H1 (cell line): ENCODE data around the gene SKIDA1. TPM values are rescaled to one million over a fixed set of nuclear protein-coding genes. Genes with fewer than 3 reads are reported as not detected.

ENCODE experiments used
- CTCF ChIA-PET: fragments of 300-600 bp; sonication (Branson Sonifier 250); formaldehyde crosslinking; loops from one replicate; lab custom pipeline; 2021; ENCODE audit not compliant: partially characterized antibody; lab: Charles Lee
- POLR2A ChIA-PET: fragments of 300-600 bp; sonication (Branson Sonifier 250); formaldehyde crosslinking; loops from one replicate; lab custom pipeline; 2021; ENCODE audit warnings: inconsistent platforms; ENCODE audit not compliant: partially characterized antibody; lab: Charles Lee
- DNase-seq, 2 experiments: peaks; one replicate each; pipeline versions ENCODE4 v3.0.0 to v3.0.0-alpha.2; 2010 to 2022; ENCODE audit warnings: low spot score in 2 of 2, low read depth in 1 of 2, mixed read lengths in 1 of 2
- FAIRE-seq: peaks from 2 replicates; lab custom pipeline; 2011; peaks lifted over from hg19 to GRCh38; lab: Jason Lieb, UNC
- H2AFZ ChIP-seq: 2 replicates; pipeline ENCODE4 v1.8.1; 2012; ENCODE audit warnings: low read length, inconsistent platforms
- H2AK5ac ChIP-seq: 2 replicates; pipeline ENCODE4 v1.6.1; 2013; ENCODE audit warnings: low read depth, low read length
- H2BK120ac ChIP-seq: replicated peaks from 2 replicates; pipeline ENCODE3; 2013; ENCODE audit warnings: low read depth, low read length, inconsistent platforms
- H2BK12ac ChIP-seq: 2 replicates; pipeline ENCODE4 v1.6.1; 2013; ENCODE audit warnings: low read depth, low read length
- H2BK15ac ChIP-seq: 2 replicates; pipeline ENCODE4 v1.6.1; 2013; ENCODE audit warnings: low read length
- H2BK20ac ChIP-seq: 2 replicates; pipeline ENCODE4 v1.6.1; 2013; ENCODE audit warnings: low read length
- H2BK5ac ChIP-seq: 2 replicates; pipeline ENCODE4 v1.6.1; 2013; ENCODE audit warnings: low read depth, low read length
- H3K14ac ChIP-seq: 2 replicates; pipeline ENCODE4 v1.6.1; 2013; ENCODE audit warnings: inconsistent platforms; ENCODE audit not compliant: insufficient read length
- H3K18ac ChIP-seq: 2 replicates; pipeline ENCODE4 v1.6.1; 2013; ENCODE audit warnings: low read length; ENCODE audit errors: extremely low read depth
- H3K23ac ChIP-seq: 2 replicates; pipeline ENCODE4 v1.6.1; 2013; ENCODE audit warnings: inconsistent platforms; ENCODE audit not compliant: insufficient read length
- H3K23me2 ChIP-seq: 2 replicates; pipeline ENCODE4 v1.6.1; 2013; ENCODE audit warnings: low read depth, low read length
- H3K27ac ChIP-seq: 2 replicates; pipeline ENCODE4 v1.6.1; 2011; ENCODE audit warnings: low read depth, low read length, inconsistent platforms
- H3K27me3 ChIP-seq, 4 experiments: replicated peaks in 1 of 4; 1 replicate in 1 of 4; 2 replicates in 3 of 4; pipeline versions ENCODE4 v1.6.1 to v1.8.1; 2011 to 2013; ENCODE audit warnings: low read length in 3 of 4, mild to moderate bottlenecking in 3 of 4, inconsistent platforms in 2 of 4, mixed read lengths in 2 of 4, moderate library complexity in 1 of 4; ENCODE audit not compliant: control insufficient read depth in 3 of 4, insufficient read depth in 3 of 4; ENCODE audit errors: extremely low read depth in 1 of 4
- H3K36me3 ChIP-seq, 4 experiments: 2 replicates each; pipeline versions ENCODE4 v1.6.1 to v1.8.1; 2011 to 2013; ENCODE audit warnings: mild to moderate bottlenecking in 4 of 4, low read length in 3 of 4, moderate library complexity in 2 of 4, control low read depth in 1 of 4, inconsistent platforms in 1 of 4; ENCODE audit not compliant: insufficient read depth in 4 of 4, control insufficient read depth in 2 of 4
- H3K4ac ChIP-seq: replicated peaks from 2 replicates; pipeline ENCODE3; 2013; ENCODE audit warnings: low read length, low read depth, mixed read lengths, inconsistent platforms; ENCODE audit not compliant: insufficient read length
- H3K4me1 ChIP-seq, 4 experiments: replicated peaks in 1 of 4; 1 replicate in 1 of 4; 2 replicates in 3 of 4; pipeline versions ENCODE4 v1.6.1 to v1.8.1; 2011 to 2013; ENCODE audit warnings: low read length in 3 of 4, inconsistent platforms in 2 of 4, mixed read lengths in 1 of 4; ENCODE audit not compliant: insufficient read depth in 4 of 4, control insufficient read depth in 3 of 4
- H3K4me2 ChIP-seq, 2 experiments: 2 replicates each; pipeline versions ENCODE4 v1.6.1 to v1.8.1; 2011 to 2013; ENCODE audit warnings: low read depth in 2 of 2, low read length in 2 of 2, control low read depth in 1 of 2, inconsistent platforms in 1 of 2, mild to moderate bottlenecking in 1 of 2; ENCODE audit not compliant: insufficient read depth in 1 of 2
- H3K4me3 ChIP-seq, 4 experiments: fragments of 200-600, 300-600 bp in 1 of 4; sonication (generic), shearing (Covaris generic), sonication (Bioruptor Twin) in 1 of 4; 2 replicates each; pipeline versions ENCODE4 v1.5.1 to v1.8.1; 2011 to 2016; ENCODE audit warnings: low read length in 4 of 4, low read depth in 3 of 4, control low read depth in 2 of 4, inconsistent platforms in 2 of 4, mild to moderate bottlenecking in 2 of 4, mixed read lengths in 1 of 4, moderate library complexity in 1 of 4; ENCODE audit not compliant: insufficient read depth in 2 of 4; ENCODE audit errors: extremely low read depth in 1 of 4
- H3K56ac ChIP-seq: replicated peaks from 2 replicates; pipeline ENCODE3; 2013; ENCODE audit warnings: low read depth, mild to moderate bottlenecking, mixed read lengths, low read length, inconsistent platforms; ENCODE audit not compliant: insufficient read length
- H3K79me1 ChIP-seq: 2 replicates; pipeline ENCODE4 v1.6.1; 2013; ENCODE audit warnings: low read depth, low read length, control low read depth
- H3K79me2 ChIP-seq, 2 experiments: 2 replicates each; pipeline versions ENCODE4 v1.6.1 to v1.8.1; 2012 to 2013; ENCODE audit warnings: low read length in 2 of 2, mild to moderate bottlenecking in 2 of 2, inconsistent platforms in 1 of 2; ENCODE audit not compliant: insufficient read depth in 2 of 2, control insufficient read depth in 1 of 2
- H3K9ac ChIP-seq, 4 experiments: replicated peaks in 1 of 4; 1 replicate in 1 of 4; 2 replicates in 3 of 4; pipeline versions ENCODE4 v1.6.1 to v1.8.1; 2011 to 2013; ENCODE audit warnings: low read depth in 3 of 4, low read length in 3 of 4, control low read depth in 2 of 4, mild to moderate bottlenecking in 2 of 4, moderate library complexity in 2 of 4, inconsistent platforms in 1 of 4; ENCODE audit errors: extremely low read depth in 1 of 4
- H3K9me3 ChIP-seq, 2 experiments: 2 replicates each; pipeline versions ENCODE4 v1.6.1 to v1.8.1; 2012 to 2013; ENCODE audit warnings: mild to moderate bottlenecking in 2 of 2, moderate library complexity in 2 of 2, control low read depth in 1 of 2, inconsistent platforms in 1 of 2, low read depth in 1 of 2, low read length in 1 of 2, mixed read lengths in 1 of 2; ENCODE audit not compliant: insufficient read depth in 2 of 2
- H4K20me1 ChIP-seq, 2 experiments: replicated peaks in 1 of 2; 2 replicates each; pipeline versions ENCODE3 to v1.8.1; 2011 to 2013; ENCODE audit warnings: inconsistent platforms in 2 of 2, low read length in 2 of 2, mild to moderate bottlenecking in 1 of 2; ENCODE audit not compliant: insufficient read depth in 2 of 2, control insufficient read depth in 1 of 2
- H4K5ac ChIP-seq: 2 replicates; pipeline ENCODE4 v1.6.1; 2013; ENCODE audit warnings: low read length, low read depth, mixed read lengths, inconsistent platforms; ENCODE audit not compliant: insufficient read length
- H4K8ac ChIP-seq: 2 replicates; pipeline ENCODE4 v1.8.0; 2013; ENCODE audit warnings: mild to moderate bottlenecking, moderate library complexity, low read length, inconsistent platforms; ENCODE audit not compliant: insufficient read depth; ENCODE audit errors: extremely low read depth
- H4K91ac ChIP-seq: replicated peaks from 2 replicates; pipeline ENCODE3; 2013; ENCODE audit warnings: low read length, mixed read lengths, inconsistent platforms; ENCODE audit not compliant: insufficient read length
- BRCA1 ChIP-seq: IDR thresholded peaks from 2 replicates; pipeline ENCODE4 v1.6.1; 2012; ENCODE audit warnings: low read depth, low read length, improper control_type of control experiment
- CBX5 ChIP-seq: fragments of 300-800, 300-1000 bp; sonication (generic); IDR thresholded peaks from 2 replicates; pipeline ENCODE4 v1.7.1; 2016; ENCODE audit warnings: antibody characterized with exemption, low read length, low read depth
- CHD2 ChIP-seq: IDR thresholded peaks from 2 replicates; pipeline ENCODE4 v1.6.1; 2012; ENCODE audit warnings: low read length, improper control_type of control experiment
- EGR1 ChIP-seq: IDR thresholded peaks from 2 replicates; pipeline ENCODE4 v1.6.1; 2011; ENCODE audit warnings: low read depth, low read length, borderline replicate concordance
- GABPA ChIP-seq: IDR thresholded peaks from 2 replicates; pipeline ENCODE4 v1.6.1; 2011; ENCODE audit warnings: mild to moderate bottlenecking, low read length, moderate library complexity, borderline replicate concordance; ENCODE audit not compliant: insufficient read depth
- KDM5A ChIP-seq: fragments of 200-600 bp; IDR thresholded peaks from 2 replicates; pipeline ENCODE4 v1.7.1; 2012; ENCODE audit warnings: mild to moderate bottlenecking, low read length, inconsistent platforms, mixed read lengths
- SAP30 ChIP-seq: fragments of 300-600 bp; sonication (generic); IDR thresholded peaks from 2 replicates; pipeline ENCODE4 v1.7.1; 2012; ENCODE audit warnings: low read length, moderate library complexity, mild to moderate bottlenecking, inconsistent platforms; ENCODE audit not compliant: insufficient read depth, insufficient replicate concordance
- SIRT6 ChIP-seq: IDR thresholded peaks from one replicate; pipeline ENCODE4 v1.7.1; 2012; ENCODE audit warnings: low read length, inconsistent platforms
- SP4 ChIP-seq: IDR thresholded peaks from 2 replicates; pipeline ENCODE4 v1.6.1; 2012; ENCODE audit warnings: low read length, inconsistent platforms
- TBP ChIP-seq: IDR thresholded peaks from 2 replicates; pipeline ENCODE4 v1.6.1; 2011; ENCODE audit warnings: low read depth, low read length, improper control_type of control experiment
- YY1 ChIP-seq: IDR thresholded peaks from 2 replicates; pipeline ENCODE4 v1.6.1; 2011; ENCODE audit warnings: low read depth, mild to moderate bottlenecking, low read length
- WGBS, 2 experiments: shearing (Covaris generic) in 1 of 2; methylation state at CpG; one replicate each; pipeline versions ENCODE4 v1.1.6 to v1.1.7; 2013 to 2015; ENCODE audit warnings: low lambda C conversion rate in 2 of 2, mixed read lengths in 2 of 2, inconsistent platforms in 1 of 2, low coverage in 1 of 2, missing lambda C conversion rate in 1 of 2; ENCODE audit not compliant: insufficient replicate concordance in 2 of 2, insufficient coverage in 1 of 2, insufficient read length in 1 of 2; ENCODE audit errors: extremely low coverage in 1 of 2, missing lambda C conversion rate in 1 of 2; 5-methylcytosine and 5-hydroxymethylcytosine counted together
- polyA plus RNA-seq, 7 experiments: library from polyadenylated mRNA; depleted of rRNA in 3 of 7; stranded (reverse) in 5 of 7; unstranded in 2 of 7; fragments of >200 nt in 5 of 7; fragments of 200-250 nt in 2 of 7; gene quantifications; 1 replicate in 5 of 7; 2 replicates in 1 of 7; 4 replicates in 1 of 7; pipeline versions ENCODE4 v1.2.1 to v1.2.3, GENCODE V29; 2011 to 2013; ENCODE audit warnings: missing spikeins in 2 of 7, mixed read lengths in 2 of 7
- total RNA-seq: library from RNA; stranded (reverse); fragmentation: NEBNext Ultra II Directional; extraction: Animal tissue kit (Norgen Biotek cat#: 25700); gene quantifications from 2 replicates; pipeline ENCODE4 v1.2.1, GENCODE V29; 2021
- TF ChIP-seq, protein P1 (sequence below), 3 experiments: IDR thresholded peaks; 1 replicate in 2 of 3; 2 replicates in 1 of 3; pipeline versions ENCODE4 v1.5.1 to v1.6.1; 2011; ENCODE audit warnings: low read length in 3 of 3, mild to moderate bottlenecking in 3 of 3, inconsistent platforms in 2 of 3, low read depth in 1 of 3, moderate library complexity in 1 of 3; ENCODE audit not compliant: insufficient read depth in 1 of 3; ENCODE audit errors: control extremely low read depth in 1 of 3

Gene SKIDA1
- total and polyA plus RNA-seq, 2 of the 8 experiments (the other 6 are each of a cell fraction or from before 2014, with no cell fraction given): 1.5 to 8.0 TPM

DNA sequence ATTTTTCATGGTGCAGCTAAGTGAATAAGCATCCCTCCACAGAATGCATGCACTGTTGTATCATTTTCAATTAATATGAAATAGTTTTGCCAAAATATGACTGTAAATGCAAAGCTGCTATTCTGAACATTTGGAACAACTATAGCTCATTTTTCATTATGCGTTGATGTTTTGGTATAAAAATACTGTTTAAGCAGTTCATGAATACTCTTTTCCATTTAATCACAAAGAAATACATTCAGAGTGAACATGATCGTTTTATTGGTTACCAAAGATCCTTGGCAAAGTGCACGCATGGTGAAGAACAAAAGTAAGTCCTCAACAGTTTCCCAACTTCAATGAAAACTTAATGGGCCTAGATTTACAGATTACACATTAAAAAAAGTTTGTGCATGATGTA, 33.1 kb downstream of the SKIDA1 start:
- Histone ChIP-seq H3K9ac (no peak overlapping the region), H3K4me3 (no peak overlapping the region), H2BK12ac (no peak overlapping the region), H2BK120ac (no peak overlapping the region), H3K9me3 (no peaks in the 10 kb centered on the region), H3K36me3 (peaks cover 0 to 5% (median 0%) of the 10 kb centered on the region in 4 experiments; a peak in 2 of 8 replicates), H4K8ac (no peak overlapping the region), H2AFZ (no peak overlapping the region), H3K23me2 (peaks cover 23% of the 10 kb centered on the region; the same call in 1 of the 2 replicates), H2BK5ac (no peak overlapping the region), H3K4me2 (no peak overlapping the region), H2AK5ac (no peak overlapping the region), H3K79me2 (peaks cover 0 to 20% of the 10 kb centered on the region in 2 experiments; a peak in 2 of 4 replicates), H4K5ac (no peak overlapping the region), H4K20me1 (no peaks in the 10 kb centered on the region), H2BK20ac (no peak overlapping the region), H4K91ac (no peak overlapping the region), H3K23ac (no peak overlapping the region), H3K56ac (no peak overlapping the region), H3K4me1 (peaks cover 0 to 10% (median 3%) of the 10 kb centered on the region in 4 experiments; a peak in 6 of 7 replicates), H3K27me3 (no peaks in the 10 kb centered on the region), H3K18ac (no peak overlapping the region), H3K14ac (no peak overlapping the region), H3K79me1 (no peaks in the 10 kb centered on the region), H3K27ac (no peak overlapping the region), H2BK15ac (no peak overlapping the region), H3K4ac (no peak overlapping the region)
- ChIA-PET POLR2A (interaction anchor here (0.6 to 12.9 kb wide), 5 partner anchors 17 to 210 kb away, joined by 3 to 322 read pairs (median 3); partner anchors contain the start of gene SKIDA1), CTCF (interaction anchor here (0.7 to 4.9 kb wide), 5 partner anchors 137 to 414 kb away, joined by 3 to 39 read pairs (median 4); no protein-coding TSS in a partner anchor)
- 97% methylated on average over 3 of the region's 3 CpGs; no CpG with 5 or more reads in 1 of the 2 experiments for WGBS, 2 experiments
- no peak for DNase-seq
- FAIRE-seq: no peak
- TF ChIP-seq BRCA1: no peak
- no peak for TF ChIP-seq SIRT6
- no peak for TF ChIP-seq SP4
- no peak for TF ChIP-seq TBP
- no peak for TF ChIP-seq CBX5
- no peak for TF ChIP-seq YY1
- TF ChIP-seq, protein P1, sequence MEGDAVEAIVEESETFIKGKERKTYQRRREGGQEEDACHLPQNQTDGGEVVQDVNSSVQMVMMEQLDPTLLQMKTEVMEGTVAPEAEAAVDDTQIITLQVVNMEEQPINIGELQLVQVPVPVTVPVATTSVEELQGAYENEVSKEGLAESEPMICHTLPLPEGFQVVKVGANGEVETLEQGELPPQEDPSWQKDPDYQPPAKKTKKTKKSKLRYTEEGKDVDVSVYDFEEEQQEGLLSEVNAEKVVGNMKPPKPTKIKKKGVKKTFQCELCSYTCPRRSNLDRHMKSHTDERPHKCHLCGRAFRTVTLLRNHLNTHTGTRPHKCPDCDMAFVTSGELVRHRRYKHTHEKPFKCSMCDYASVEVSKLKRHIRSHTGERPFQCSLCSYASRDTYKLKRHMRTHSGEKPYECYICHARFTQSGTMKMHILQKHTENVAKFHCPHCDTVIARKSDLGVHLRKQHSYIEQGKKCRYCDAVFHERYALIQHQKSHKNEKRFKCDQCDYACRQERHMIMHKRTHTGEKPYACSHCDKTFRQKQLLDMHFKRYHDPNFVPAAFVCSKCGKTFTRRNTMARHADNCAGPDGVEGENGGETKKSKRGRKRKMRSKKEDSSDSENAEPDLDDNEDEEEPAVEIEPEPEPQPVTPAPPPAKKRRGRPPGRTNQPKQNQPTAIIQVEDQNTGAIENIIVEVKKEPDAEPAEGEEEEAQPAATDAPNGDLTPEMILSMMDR (IDR thresholded peaks at IDR 0.05; ENCODE audit: control extremely low read depth in 1 of 3, insufficient read depth in 1 of 3, low read depth in 1 of 3, low read length in 3 of 3): no peak
- no peak for TF ChIP-seq SAP30
- no peak for TF ChIP-seq KDM5A
- TF ChIP-seq EGR1: no peak
- no peak for TF ChIP-seq CHD2
- no peak for TF ChIP-seq GABPA
